SK-N-SH (cell line): ENCODE measurements around the gene MGAT5. TPM values are rescaled to one million over a fixed set of nuclear protein-coding genes. Genes with fewer than 3 reads are reported as not detected.

Experiments used
- CTCF ChIA-PET: fragments of 300-600, 350-600 bp; formaldehyde crosslinking; extraction: SDS; loops from one replicate; lab custom pipeline; 2021; lab: Yijun Ruan, JAX
- POLR2A ChIA-PET: fragments of 350-600 bp; sonication (Branson Sonifier 250); formaldehyde crosslinking; extraction: SDS; loops from one replicate; lab custom pipeline; 2020; ENCODE audit warnings: antibody characterized with exemption, inconsistent platforms; lab: Yijun Ruan, JAX
- DNase-seq: peaks from one replicate; pipeline ENCODE4 v3.0.0; 2012
- H2AFZ ChIP-seq: fragments of 200-600 bp; sonication (generic); 2 replicates; pipeline ENCODE4 v1.8.1; 2016; ENCODE audit warnings: antibody characterized with exemption, mild to moderate bottlenecking, low read depth
- H3F3A ChIP-seq: fragments of 200-600 bp; sonication (generic); replicated peaks from 2 replicates; pipeline ENCODE3; 2016; ENCODE audit warnings: antibody characterized with exemption, mild to moderate bottlenecking; ENCODE audit not compliant: insufficient read depth
- H3K27ac ChIP-seq, 2 experiments: fragments of 200-500 bp in 1 of 2; fragments of 200-600 bp in 1 of 2; sonication (Bioruptor generic) in 1 of 2; sonication (generic), shearing (Covaris generic) in 1 of 2; 2 replicates each; pipeline versions ENCODE4 v1.5.1 to v1.6.1; 2014 to 2016; ENCODE audit warnings: low read depth in 2 of 2, inconsistent platforms in 1 of 2, low read length in 1 of 2, mild to moderate bottlenecking in 1 of 2, mixed read lengths in 1 of 2
- H3K27me3 ChIP-seq: fragments of 200-600 bp; sonication (generic), shearing (Covaris generic); 2 replicates; pipeline ENCODE4 v1.6.1; 2016; ENCODE audit warnings: mixed run types; ENCODE audit not compliant: insufficient read depth
- H3K36me3 ChIP-seq, 2 experiments: fragments of 200-500 bp in 1 of 2; fragments of 200-600 bp in 1 of 2; sonication (Bioruptor generic) in 1 of 2; sonication (generic) in 1 of 2; replicated peaks in 1 of 2; 2 replicates each; pipeline versions ENCODE3 to v1.5.1; 2014 to 2016; ENCODE audit warnings: low read length in 1 of 2, mild to moderate bottlenecking in 1 of 2; ENCODE audit not compliant: insufficient read depth in 2 of 2, control insufficient read depth in 1 of 2
- H3K4me1 ChIP-seq, 2 experiments: fragments of 200-500 bp in 1 of 2; fragments of 200-600 bp in 1 of 2; sonication (Bioruptor generic) in 1 of 2; sonication (generic), shearing (Covaris generic) in 1 of 2; 2 replicates each; pipeline versions ENCODE4 v1.5.1 to v1.6.1; 2014 to 2016; ENCODE audit warnings: low read depth in 1 of 2, low read length in 1 of 2, mixed run types in 1 of 2; ENCODE audit not compliant: insufficient read depth in 2 of 2, control insufficient read depth in 1 of 2
- H3K4me2 ChIP-seq: fragments of 200-600 bp; sonication (generic), shearing (Covaris generic); 2 replicates; pipeline ENCODE4 v1.6.1; 2017; ENCODE audit warnings: mixed run types
- H3K4me3 ChIP-seq, 2 experiments: fragments of 200-500 bp in 1 of 2; fragments of 200-600 bp in 1 of 2; sonication (Bioruptor generic) in 1 of 2; sonication (generic), shearing (Covaris generic) in 1 of 2; 2 replicates each; pipeline versions ENCODE4 v1.5.1 to v1.8.1; 2014 to 2016; ENCODE audit warnings: low read depth in 2 of 2, inconsistent platforms in 1 of 2, low read length in 1 of 2, mild to moderate bottlenecking in 1 of 2, mixed read lengths in 1 of 2, moderate library complexity in 1 of 2
- H3K79me2 ChIP-seq: fragments of 200-600 bp; sonication (generic); 2 replicates; pipeline ENCODE4 v1.8.1; 2017; ENCODE audit warnings: mild to moderate bottlenecking; ENCODE audit not compliant: insufficient read depth
- H3K9ac ChIP-seq: fragments of 200-600 bp; sonication (generic); 2 replicates; pipeline ENCODE4 v1.6.1; 2017; ENCODE audit warnings: mixed run types
- H3K9me2 ChIP-seq: fragments of 200-600 bp; sonication (generic); 2 replicates; pipeline ENCODE4 v1.6.1; 2017; ENCODE audit warnings: mixed run types
- H3K9me3 ChIP-seq: fragments of 200-600 bp; sonication (generic); 2 replicates; pipeline ENCODE4 v1.6.1; 2017; ENCODE audit warnings: mixed run types, mild to moderate bottlenecking, moderate library complexity
- H4K20me1 ChIP-seq: fragments of 200-600 bp; sonication (generic); 2 replicates; pipeline ENCODE4 v1.6.1; 2017; ENCODE audit warnings: mild to moderate bottlenecking, mixed run types; ENCODE audit not compliant: insufficient read depth
- CHD2 ChIP-seq: fragments of 150-350 bp; IDR thresholded peaks from 2 replicates; pipeline ENCODE4 v1.6.1; 2018; ENCODE audit warnings: low read length; ENCODE audit not compliant: partially characterized antibody
- CTCF ChIP-seq: fragments of 200-600 bp; sonication (generic); IDR thresholded peaks from 2 replicates; pipeline ENCODE4 v1.6.1; 2017; ENCODE audit warnings: antibody characterized with exemption, mild to moderate bottlenecking, moderate library complexity
- ELF1 ChIP-seq: IDR thresholded peaks from 2 replicates; pipeline ENCODE4 v1.4.0; 2012
- EZH2phosphoT487 ChIP-seq: fragments of 200-600 bp; sonication (generic); IDR thresholded peaks from 2 replicates; pipeline ENCODE4 v1.6.1; 2017; ENCODE audit warnings: low read depth, mixed run types, mild to moderate bottlenecking, antibody characterized with exemption, moderate library complexity, borderline replicate concordance
- FOSL2 ChIP-seq: IDR thresholded peaks from 2 replicates; pipeline ENCODE4 v1.4.0; 2012; ENCODE audit warnings: low read depth, mild to moderate bottlenecking, moderate library complexity, borderline replicate concordance
- FOXJ3 ChIP-seq: sonication (generic); formaldehyde crosslinking; IDR thresholded peaks from 2 replicates; pipeline ENCODE4 v1.5.1; 2020; ENCODE audit warnings: mild to moderate bottlenecking, missing genetic modification reagents
- NRF1 ChIP-seq: IDR thresholded peaks from 2 replicates; pipeline ENCODE4 v1.6.1; 2012; ENCODE audit warnings: low read depth, mild to moderate bottlenecking, low read length
- PBX3 ChIP-seq: IDR thresholded peaks from 2 replicates; pipeline ENCODE4; 2012
- RAD21 ChIP-seq: IDR thresholded peaks from 2 replicates; pipeline ENCODE4 v1.6.1; 2012; ENCODE audit warnings: mild to moderate bottlenecking, low read length
- SMC3 ChIP-seq: IDR thresholded peaks from 2 replicates; pipeline ENCODE4 v1.6.1; 2012; ENCODE audit warnings: low read depth, low read length, improper control_type of control experiment
- YY1 ChIP-seq: IDR thresholded peaks from 2 replicates; pipeline ENCODE4 v1.4.0; 2012; ENCODE audit warnings: low read depth, mild to moderate bottlenecking
- whole genome bisulfite sequencing: methylation state at CpG from one replicate; pipeline ENCODE4 v1.1.6; 2017; ENCODE audit warnings: low lambda C conversion rate; 5-methylcytosine and 5-hydroxymethylcytosine counted together
- polyA plus RNA-seq, 3 experiments: library from polyadenylated mRNA; depleted of rRNA; stranded (reverse); fragments of >200 nt; gene quantifications; 2 replicates each; pipeline ENCODE4 v1.2.3, GENCODE V29; 2012

The MGAT5 gene
- polyA plus RNA-seq, 1 of the 3 experiments (the other 2 are of a cell fraction), result 18.2 TPM

GRCh38 chr2:134460583-134460998 is 206.7 kb downstream of the MGAT5 start:
- Histone ChIP-seq H2AFZ (no peak overlapping the region), H3K9me3 (no peaks in the 10 kb centered on the region), H3K4me1 (peaks cover 0 to 14% of the 10 kb centered on the region in 2 experiments; a peak in 1 of 4 replicates), H3K27ac (no peak overlapping the region; a peak in 1 of 4 replicates), H3K36me3 (peaks cover 0 to 2% of the 10 kb centered on the region in 2 experiments), H3K27me3 (no peaks in the 10 kb centered on the region), H3K4me2 (no peak overlapping the region), H3F3A (no peaks in the 10 kb centered on the region)
- ChIA-PET POLR2A (interaction anchor here (0.9 to 1.1 kb wide), 3 partner anchors 8 to 458 kb away, joined by 3 read pairs; partner anchors contain the start of gene CCNT2), CTCF (interaction anchor here (0.5 to 5.5 kb wide), 48 partner anchors 9 to 616 kb away, joined by 3 to 50 read pairs (median 4); no protein-coding TSS in a partner anchor)
- DNase-seq, result peak; percentile 76
- TF ChIP-seq RAD21 (peak; percentile 88), PBX3 (no peak), FOXJ3 (CRISPR knock-in tag) (no peak), CHD2 (no peak), CTCF (peak; percentile 55), SMC3 (peak; percentile 76)
- TF ChIP-seq, all 33 proteins: peak for 3
- WGBS, result 88% methylated on average over 5 of the region's 8 CpGs
- Histone ChIP-seq H3K9me2 (no peaks in the 10 kb centered on the region), H3K79me2 (no peaks in the 10 kb centered on the region), H4K20me1 (no peaks in the 10 kb centered on the region), H3K9ac (no peak overlapping the region), H3K4me3 (peak overlapping the region in 1 of 2 experiments; percentile 27; a peak in 1 of 4 replicates)

GRCh38 chr2:134461511-134461910 is 207.6 kb downstream of the MGAT5 start:
- DNase-seq, result no peak
- H3K4me3 ChIP-seq, result no peak overlapping the region
- peaks cover 0 to 14% of the 10 kb centered on the region in 2 experiments; a peak in 1 of 4 replicates for H3K4me1 ChIP-seq
- no peak overlapping the region for H3K4me2 ChIP-seq
- ChIA-PET POLR2A (interaction anchor here (1.2 kb wide), 1 partner anchor 457 kb away, joined by 3 read pairs; the partner anchor contains the start of gene CCNT2), CTCF (interaction anchor here (0.6 to 5.5 kb wide), 16 partner anchors 8 to 581 kb away, joined by 3 to 50 read pairs (median 5); no protein-coding TSS in a partner anchor)
- no peaks in the 10 kb centered on the region for H3K9me2 ChIP-seq
- H3K27me3 ChIP-seq, result no peaks in the 10 kb centered on the region
- no peak overlapping the region for H3K27ac ChIP-seq
- H3K9me3 ChIP-seq, result no peaks in the 10 kb centered on the region
- no peaks in the 10 kb centered on the region for H3F3A ChIP-seq
- 54% methylated on average over 5 of the region's 6 CpGs for WGBS
- no peak overlapping the region for H2AFZ ChIP-seq
- H4K20me1 ChIP-seq, result no peaks in the 10 kb centered on the region
- H3K79me2 ChIP-seq, result no peaks in the 10 kb centered on the region
- peaks cover 0 to under 1% of the 10 kb centered on the region in 2 experiments for H3K36me3 ChIP-seq
- TF ChIP-seq PBX3 (no peak), EZH2phosphoT487 (no peak), YY1 (no peak), NRF1 (no peak), FOSL2 (no peak), ELF1 (no peak)
- no peak overlapping the region for H3K9ac ChIP-seq
